PFSK-1 (cell line): ENCODE data around the gene SEC14L5.

Experiments used
- FOXP2 ChIP-seq: optimal IDR thresholded peaks from 2 replicates; pipeline ENCODE3; 2011; ENCODE audit warnings: borderline replicate concordance, control low read depth, inconsistent platforms; ENCODE audit not compliant: insufficient read depth; ENCODE audit errors: extremely low read length, extremely low read depth
- POLR2AphosphoS5 ChIP-seq: IDR thresholded peaks from 2 replicates; pipeline ENCODE4 v1.6.1; 2012; ENCODE audit warnings: low read depth, mild to moderate bottlenecking, control low read depth, low read length, moderate library complexity
- REST ChIP-seq, 2 experiments: IDR thresholded peaks; 2 replicates each; pipeline versions ENCODE4 v1.6.1 to v1.8.0; 2011 to 2012; ENCODE audit warnings: low read depth in 2 of 2, low read length in 2 of 2, control low read depth in 1 of 2, inconsistent platforms in 1 of 2, mild to moderate bottlenecking in 1 of 2, moderate library complexity in 1 of 2; ENCODE audit not compliant: insufficient read depth in 1 of 2
- SIN3A ChIP-seq: IDR thresholded peaks from 2 replicates; pipeline ENCODE4 v1.6.1; 2012; ENCODE audit warnings: mild to moderate bottlenecking, low read length, moderate library complexity, borderline replicate concordance; ENCODE audit not compliant: insufficient read depth
- TAF1 ChIP-seq: IDR thresholded peaks from 2 replicates; pipeline ENCODE4 v1.6.1; 2012; ENCODE audit warnings: low read length, control low read depth, borderline replicate concordance; ENCODE audit not compliant: insufficient read depth

- no peak for TF ChIP-seq FOXP2
- TF ChIP-seq SIN3A = no peak
- no peak for TF ChIP-seq POLR2AphosphoS5
- no peak for TF ChIP-seq REST (IDR thresholded peaks at IDR 0.05; ENCODE audit: insufficient read depth in 1 of 2, low read depth in 2 of 2, low read length in 2 of 2)
- no peak for TF ChIP-seq TAF1
These were observed 29.1 kb downstream of the SEC14L5 start for GRCh38 chr16:4987250-4987579.
